Gastrocnemius medialis (tissue), 4 donors: ENCODE data around the gene C17orf100.

ENCODE experiments used
- POLR2A ChIP-seq, 2 donors: fragments of 450-650 bp; IDR thresholded peaks; one replicate each; pipeline ENCODE4 v1.6.1; 2017; ENCODE audit warnings: antibody characterized with exemption in 2 of 2, mild to moderate bottlenecking in 2 of 2, moderate library complexity in 2 of 2
- TF ChIP-seq, protein P1 (sequence below), 5 experiments: fragments of 450-650 bp in 3 of 5; fragments of 200-600 bp in 2 of 5; sonication (generic) in 2 of 5; IDR thresholded peaks in 4 of 5; conservative IDR thresholded peaks in 1 of 5; 1 replicate in 4 of 5; 2 replicates in 1 of 5; pipeline ENCODE4 v1.5.1; 2016 to 2019; ENCODE audit warnings: antibody characterized with exemption in 5 of 5, mild to moderate bottlenecking in 3 of 5, moderate library complexity in 3 of 5

DNA sequence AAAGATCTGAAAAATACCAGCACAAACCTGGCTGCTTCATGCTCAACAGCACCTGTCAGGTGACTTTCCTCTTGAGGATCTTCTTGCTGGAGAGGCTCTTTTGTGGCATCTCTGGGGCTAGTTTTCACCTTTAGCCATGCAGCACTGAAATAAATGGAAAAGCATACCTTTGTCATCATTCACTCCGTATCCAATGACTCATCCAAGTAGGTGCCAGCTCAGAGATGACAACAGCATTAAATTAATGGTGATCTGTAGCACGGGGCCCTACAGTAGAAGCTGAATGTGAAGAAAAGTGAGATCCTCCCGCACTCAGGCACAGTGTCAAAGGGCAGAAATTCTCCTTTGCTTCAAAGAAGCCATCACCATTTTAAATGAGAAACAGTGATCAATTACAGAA, 43.2 kb upstream of the C17orf100 start:
- TF ChIP-seq, protein P1, sequence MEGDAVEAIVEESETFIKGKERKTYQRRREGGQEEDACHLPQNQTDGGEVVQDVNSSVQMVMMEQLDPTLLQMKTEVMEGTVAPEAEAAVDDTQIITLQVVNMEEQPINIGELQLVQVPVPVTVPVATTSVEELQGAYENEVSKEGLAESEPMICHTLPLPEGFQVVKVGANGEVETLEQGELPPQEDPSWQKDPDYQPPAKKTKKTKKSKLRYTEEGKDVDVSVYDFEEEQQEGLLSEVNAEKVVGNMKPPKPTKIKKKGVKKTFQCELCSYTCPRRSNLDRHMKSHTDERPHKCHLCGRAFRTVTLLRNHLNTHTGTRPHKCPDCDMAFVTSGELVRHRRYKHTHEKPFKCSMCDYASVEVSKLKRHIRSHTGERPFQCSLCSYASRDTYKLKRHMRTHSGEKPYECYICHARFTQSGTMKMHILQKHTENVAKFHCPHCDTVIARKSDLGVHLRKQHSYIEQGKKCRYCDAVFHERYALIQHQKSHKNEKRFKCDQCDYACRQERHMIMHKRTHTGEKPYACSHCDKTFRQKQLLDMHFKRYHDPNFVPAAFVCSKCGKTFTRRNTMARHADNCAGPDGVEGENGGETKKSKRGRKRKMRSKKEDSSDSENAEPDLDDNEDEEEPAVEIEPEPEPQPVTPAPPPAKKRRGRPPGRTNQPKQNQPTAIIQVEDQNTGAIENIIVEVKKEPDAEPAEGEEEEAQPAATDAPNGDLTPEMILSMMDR (IDR thresholded peaks at IDR 0.05 in 4 of 5, conservative IDR thresholded peaks at IDR 0.05 in 1 of 5): no peak
- no peak for TF ChIP-seq POLR2A (IDR thresholded peaks at IDR 0.05)
